HCT116 (cell line): Measurements from ENCODE around the gene RAC2. TPM values are rescaled to one million over a fixed set of nuclear protein-coding genes. Genes with fewer than 3 reads are reported as not detected.
A peak's percentile ranks its signal among the peaks of the same experiment; 100 is the strongest.

Source experiments
- ATAC-seq: fragments of 200-7000 bp; cut with Tn5 transposase; 2 replicates; pipeline ENCODE4 v1.9.1; 2020; ENCODE audit warnings: mild to moderate bottlenecking, moderate library complexity
- BruUV-seq: library from RNA; stranded (reverse); fragments of 400-500 nt; replicated peaks from 2 replicates; lab custom pipeline; 2021; lab: Mats Ljungman, UMichigan
- CTCF ChIA-PET: fragments of 300-600 bp; sonication (Branson Sonifier 250); formaldehyde crosslinking; loops from one replicate; lab custom pipeline; 2021; ENCODE audit warnings: antibody characterized with exemption; lab: Charles Lee
- POLR2A ChIA-PET: fragments of 300-600, 350-600 bp; sonication (Branson Sonifier 250); formaldehyde crosslinking; loops from one replicate; lab custom pipeline; 2021; ENCODE audit warnings: antibody characterized with exemption; lab: Charles Lee
- RAD21 ChIA-PET, 2 experiments: fragments of 300-600 bp; sonication (Branson Sonifier 250); formaldehyde crosslinking; loops; one replicate each; lab custom pipeline; 2023; ENCODE audit warnings: low total read pairs in 2 of 2; ENCODE audit not compliant: uncharacterized antibody in 2 of 2, unreplicated experiment in 2 of 2, low non-redundant PET in 1 of 2; lab: Charles Lee
- DNase-seq: peaks from one replicate; pipeline ENCODE4 v3.0.0-alpha.2; 2010; ENCODE audit warnings: low read depth, low spot score
- H2AFZ ChIP-seq: fragments of 200-600 bp; shearing (Covaris generic), sonication (generic); 2 replicates; pipeline ENCODE4 v1.6.1; 2017; ENCODE audit warnings: low read depth, mixed run types, mixed read lengths, antibody characterized with exemption, low read length; ENCODE audit not compliant: poor library complexity, severe bottlenecking
- H3K27ac ChIP-seq: 2 replicates; pipeline ENCODE4 v1.5.1; 2012; ENCODE audit warnings: low read depth, low read length
- H3K27me3 ChIP-seq: fragments of 200-600 bp; sonication (generic); 2 replicates; pipeline ENCODE4 v1.6.1; 2016; ENCODE audit warnings: mixed run types, low read length, mixed read lengths; ENCODE audit not compliant: insufficient read depth
- H3K36me3 ChIP-seq, 2 experiments: fragments of 200-500 bp in 1 of 2; fragments of 200-600 bp in 1 of 2; sonication (Bioruptor generic) in 1 of 2; sonication (generic) in 1 of 2; 2 replicates each; pipeline versions ENCODE4 v1.5.1 to v1.6.1; 2014 to 2016; ENCODE audit warnings: low read length in 2 of 2, inconsistent platforms in 1 of 2, mixed read lengths in 1 of 2, mixed run types in 1 of 2; ENCODE audit not compliant: insufficient read depth in 2 of 2, control insufficient read depth in 1 of 2
- H3K4me1 ChIP-seq, 2 experiments: fragments of 200-600 bp in 1 of 2; sonication (generic) in 1 of 2; 2 replicates each; pipeline versions ENCODE4 v1.5.1 to v1.6.1; 2012 to 2017; ENCODE audit warnings: low read length in 2 of 2, inconsistent platforms in 1 of 2, mild to moderate bottlenecking in 1 of 2, mixed read lengths in 1 of 2, mixed run types in 1 of 2, moderate library complexity in 1 of 2; ENCODE audit not compliant: insufficient read depth in 2 of 2, control insufficient read depth in 1 of 2
- H3K4me2 ChIP-seq: fragments of 200-600 bp; sonication (generic); 2 replicates; pipeline ENCODE4 v1.6.1; 2017; ENCODE audit warnings: mixed run types, low read length, mixed read lengths
- H3K4me3 ChIP-seq, 2 experiments: fragments of 200-600 bp in 1 of 2; sonication (generic) in 1 of 2; replicated peaks in 1 of 2; 2 replicates each; pipeline ENCODE4 v1.5.1; 2011 to 2016; ENCODE audit warnings: low read length in 2 of 2, control low read depth in 1 of 2, low read depth in 1 of 2, mild to moderate bottlenecking in 1 of 2, mixed read lengths in 1 of 2, mixed run types in 1 of 2
- H3K79me2 ChIP-seq: fragments of 200-600 bp; sonication (generic); 2 replicates; pipeline ENCODE4 v1.6.1; 2017; ENCODE audit warnings: mild to moderate bottlenecking, mixed run types, low read length, moderate library complexity, mixed read lengths; ENCODE audit not compliant: insufficient read depth
- H3K9ac ChIP-seq: fragments of 200-600 bp; sonication (generic); 2 replicates; pipeline ENCODE4 v1.6.1; 2016; ENCODE audit warnings: low read length, mixed read lengths
- H3K9me2 ChIP-seq: fragments of 200-600 bp; sonication (generic), shearing (Covaris generic); 2 replicates; pipeline ENCODE4 v1.6.1; 2017; ENCODE audit warnings: mixed run types, mild to moderate bottlenecking, moderate library complexity; ENCODE audit not compliant: insufficient read depth
- H3K9me3 ChIP-seq, 2 experiments: fragments of 200-500 bp in 1 of 2; fragments of 200-600 bp in 1 of 2; sonication (Bioruptor generic) in 1 of 2; sonication (generic) in 1 of 2; 2 replicates each; pipeline ENCODE4 v1.6.1; 2014 to 2017; ENCODE audit warnings: low read length in 2 of 2, mixed read lengths in 2 of 2, inconsistent platforms in 1 of 2, low read depth in 1 of 2, mild to moderate bottlenecking in 1 of 2, mixed run types in 1 of 2, moderate library complexity in 1 of 2; ENCODE audit not compliant: control insufficient read depth in 1 of 2, insufficient read depth in 1 of 2
- H4K20me1 ChIP-seq: fragments of 200-600 bp; sonication (generic), shearing (Covaris generic); 2 replicates; pipeline ENCODE4 v1.6.1; 2017; ENCODE audit warnings: mixed run types, mild to moderate bottlenecking, moderate library complexity; ENCODE audit not compliant: insufficient read depth
- CTCF ChIP-seq, 3 experiments: fragments of 200-600 bp in 1 of 3; sonication (generic) in 1 of 3; IDR thresholded peaks in 2 of 3; conservative IDR thresholded peaks in 1 of 3; 2 replicates each; pipeline ENCODE4 v1.5.1; 2012 to 2017; ENCODE audit warnings: low read depth in 2 of 3, low read length in 2 of 3, antibody characterized with exemption in 1 of 3, borderline replicate concordance in 1 of 3, control low read depth in 1 of 3, mild to moderate bottlenecking in 1 of 3, mixed read lengths in 1 of 3, mixed run types in 1 of 3, moderate library complexity in 1 of 3; ENCODE audit not compliant: insufficient read depth in 1 of 3
- ELF1 ChIP-seq: IDR thresholded peaks from 2 replicates; pipeline ENCODE4 v1.6.1; 2012; ENCODE audit warnings: low read depth, borderline replicate concordance
- RAD21 ChIP-seq: IDR thresholded peaks from 2 replicates; pipeline ENCODE4 v1.6.1; 2012; ENCODE audit warnings: low read depth, mild to moderate bottlenecking
- intact Hi-C: fragments of 100-400 bp; cut with micrococcal nuclease; formaldehyde crosslinking; loops from 2 replicates; pipeline ENCODE4 v1.10.0; 2022
- total RNA-seq: library from RNA; stranded (reverse); gene quantifications from one replicate; pipeline ENCODE4 v1.2.1, GENCODE V29; 2021; ENCODE audit not compliant: unreplicated experiment
- TF ChIP-seq, protein P1 (sequence below): IDR thresholded peaks from 2 replicates; pipeline ENCODE4 v1.6.1; 2011; ENCODE audit warnings: mild to moderate bottlenecking, low read length, moderate library complexity; ENCODE audit not compliant: insufficient replicate concordance; ENCODE audit errors: extremely low read depth

The RAC2 gene
- total RNA-seq, 1 experiment from 2014 or later: 62.0 TPM

- no TSS peak for BruUV-seq
- ChIA-PET RAD21 (no interaction called here), CTCF (interaction anchor here (0.8 to 3.8 kb wide), 16 partner anchors 10 to 485 kb away, joined by 3 to 44 read pairs (median 6); partner anchors contain the start of genes IFT27 and RAC2), POLR2A (interaction anchor here (0.6 to 0.7 kb wide), 2 partner anchors 14 to 178 kb away, joined by 3 read pairs; no protein-coding TSS in a partner anchor)
- Histone ChIP-seq H2AFZ (peak overlapping the region; percentile 67), H3K4me2 (peak overlapping the region; percentile 63), H3K9me3 (peaks cover 0 to 18% of the 10 kb centered on the region in 2 experiments; a peak in 1 of 4 replicates), H3K36me3 (no peaks in the 10 kb centered on the region), H3K9ac (peak overlapping the region; percentile 24; the same call in 1 of the 2 replicates), H3K27me3 (no peaks in the 10 kb centered on the region), H3K27ac (no peak overlapping the region), H3K79me2 (no peaks in the 10 kb centered on the region), H3K4me3 (no peak overlapping the region), H3K4me1 (peaks cover 21 to 33% of the 10 kb centered on the region in 2 experiments), H4K20me1 (no peaks in the 10 kb centered on the region), H3K9me2 (no peaks in the 10 kb centered on the region)
- TF ChIP-seq CTCF (IDR thresholded peaks at IDR 0.05 in 2 of 3, conservative IDR thresholded peaks at IDR 0.05 in 1 of 3; ENCODE audit: borderline replicate concordance in 1 of 3, insufficient read depth in 1 of 3, low read depth in 2 of 3, low read length in 2 of 3): peak; percentile 85 to 92 (median 92)
- TF ChIP-seq RAD21: peak; percentile 76
- TF ChIP-seq, protein P1, sequence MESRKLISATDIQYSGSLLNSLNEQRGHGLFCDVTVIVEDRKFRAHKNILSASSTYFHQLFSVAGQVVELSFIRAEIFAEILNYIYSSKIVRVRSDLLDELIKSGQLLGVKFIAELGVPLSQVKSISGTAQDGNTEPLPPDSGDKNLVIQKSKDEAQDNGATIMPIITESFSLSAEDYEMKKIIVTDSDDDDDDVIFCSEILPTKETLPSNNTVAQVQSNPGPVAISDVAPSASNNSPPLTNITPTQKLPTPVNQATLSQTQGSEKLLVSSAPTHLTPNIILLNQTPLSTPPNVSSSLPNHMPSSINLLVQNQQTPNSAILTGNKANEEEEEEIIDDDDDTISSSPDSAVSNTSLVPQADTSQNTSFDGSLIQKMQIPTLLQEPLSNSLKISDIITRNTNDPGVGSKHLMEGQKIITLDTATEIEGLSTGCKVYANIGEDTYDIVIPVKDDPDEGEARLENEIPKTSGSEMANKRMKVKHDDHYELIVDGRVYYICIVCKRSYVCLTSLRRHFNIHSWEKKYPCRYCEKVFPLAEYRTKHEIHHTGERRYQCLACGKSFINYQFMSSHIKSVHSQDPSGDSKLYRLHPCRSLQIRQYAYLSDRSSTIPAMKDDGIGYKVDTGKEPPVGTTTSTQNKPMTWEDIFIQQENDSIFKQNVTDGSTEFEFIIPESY: no peak
- TF ChIP-seq ELF1: no peak
- intact Hi-C loops: loop anchor here (5.0 kb wide), 1 partner anchor 479 kb away; no protein-coding TSS in a partner anchor
- DNase-seq (peak; percentile 45), ATAC-seq (peak; percentile 72)
Observed at GRCh38 chr22:37260901-37261336, 16.9 kb upstream of the RAC2 start.
